Measurements from ENCODE around the gene MACC1.
"Not testable (repeated sequence)": the region's sequence is repeated elsewhere in the genome, so short reads cannot be mapped to it uniquely, and the experiment has no call there.

The MACC1 gene

DNA sequence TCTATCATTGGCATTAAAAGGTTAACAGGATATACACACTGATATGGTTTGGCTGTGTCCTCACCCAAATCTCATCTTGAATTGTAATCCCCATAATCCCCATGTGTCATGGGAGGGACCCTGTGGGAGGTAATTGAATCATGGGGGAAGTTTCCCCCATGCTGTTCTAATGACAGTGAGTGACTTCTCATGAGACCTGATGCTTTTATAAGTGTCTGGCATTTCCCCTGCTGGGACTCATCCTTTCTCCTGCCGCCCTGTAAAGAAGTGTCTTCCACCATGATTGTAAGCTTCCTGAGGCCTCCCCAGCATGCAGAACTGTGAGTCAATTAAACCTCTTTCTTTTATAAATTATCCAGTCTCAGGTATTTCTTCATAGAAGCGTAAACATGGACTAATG, 9.4 kb downstream of the MACC1 start:
- DNase-seq (ENCODE audit: low read depth in 2 of 2), result not testable (repeated sequence)

DNA sequence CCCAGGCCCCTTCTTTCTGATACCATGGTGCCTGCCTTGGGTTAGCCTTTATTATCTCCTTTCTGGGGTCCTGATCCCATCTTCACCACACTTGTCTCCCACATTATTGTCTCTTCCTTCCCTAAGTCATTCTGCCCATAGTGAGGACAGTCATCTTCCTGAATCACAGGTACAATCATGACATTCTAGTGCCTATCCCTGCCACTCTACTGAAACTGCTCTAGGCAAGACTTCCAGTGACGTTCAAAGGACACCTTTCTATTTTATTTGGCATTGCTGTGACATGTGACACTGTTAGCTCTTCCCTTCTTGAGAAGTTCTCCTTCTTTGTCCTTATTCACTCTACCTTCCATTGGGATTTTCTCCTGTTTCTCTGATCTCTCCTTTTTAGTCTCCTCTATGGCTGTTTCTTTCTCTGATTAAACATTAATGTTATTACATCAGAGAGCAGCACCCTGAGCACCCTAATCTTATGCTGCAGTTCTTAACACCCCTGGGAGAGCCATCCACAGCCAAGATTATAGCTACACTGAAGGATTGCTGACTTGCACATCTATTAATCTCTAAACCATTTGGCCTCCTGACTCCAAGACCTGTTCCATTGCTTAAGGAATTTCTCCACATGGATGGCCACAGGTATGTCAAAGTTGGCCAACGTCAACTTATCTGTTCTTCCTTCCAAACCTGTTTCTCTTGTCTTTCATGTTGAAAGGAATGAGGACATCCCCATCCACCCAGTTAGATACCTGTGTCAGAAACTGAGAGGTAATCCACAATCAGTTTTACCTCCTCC, 10.9 kb downstream of the MACC1 start:
- DNase-seq (ENCODE audit: low read depth in 2 of 2), result no peak

DNA sequence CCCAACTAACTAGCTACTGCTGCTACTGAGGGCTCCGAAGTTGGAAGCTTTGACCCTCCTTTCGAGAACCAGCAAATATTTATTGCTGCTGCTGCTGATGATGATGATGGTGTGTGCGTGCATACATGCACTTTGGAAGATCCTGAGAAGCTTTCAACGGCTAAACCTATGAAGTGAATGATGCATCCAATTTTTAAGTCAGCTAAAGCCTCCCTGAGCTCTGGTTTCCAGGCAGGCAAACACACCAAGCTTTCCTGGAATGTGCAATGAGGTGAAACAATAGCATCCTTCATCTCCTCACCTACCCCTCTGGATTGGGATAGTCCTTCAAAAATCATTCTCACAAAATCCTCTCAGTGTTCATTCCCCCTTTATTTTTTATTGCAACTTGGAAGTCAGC, 13.9 kb downstream of the MACC1 start:
- no peak for DNase-seq (ENCODE audit: low read depth in 2 of 2)

DNA sequence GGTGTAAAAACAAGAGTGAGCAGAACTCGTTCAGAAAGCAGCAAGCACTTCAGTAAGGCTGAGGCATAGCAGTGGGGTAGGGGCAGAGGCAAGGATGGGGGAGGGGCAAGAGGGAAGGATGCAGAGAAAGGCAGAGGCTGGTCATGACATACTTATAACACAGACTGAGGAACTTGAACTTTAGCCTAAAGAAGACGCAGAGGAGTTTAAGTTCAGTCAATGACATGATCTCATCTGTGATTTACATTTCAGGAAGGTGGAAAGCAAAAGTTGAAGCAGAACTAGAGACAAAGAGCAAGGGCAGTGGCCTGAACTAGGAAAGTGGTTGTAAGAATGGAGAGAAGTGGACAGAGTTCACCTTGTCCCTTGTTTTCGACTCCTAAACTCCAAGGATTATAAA, 15.8 kb downstream of the MACC1 start:
- no peak for DNase-seq (ENCODE audit: low read depth in 2 of 2)

DNA sequence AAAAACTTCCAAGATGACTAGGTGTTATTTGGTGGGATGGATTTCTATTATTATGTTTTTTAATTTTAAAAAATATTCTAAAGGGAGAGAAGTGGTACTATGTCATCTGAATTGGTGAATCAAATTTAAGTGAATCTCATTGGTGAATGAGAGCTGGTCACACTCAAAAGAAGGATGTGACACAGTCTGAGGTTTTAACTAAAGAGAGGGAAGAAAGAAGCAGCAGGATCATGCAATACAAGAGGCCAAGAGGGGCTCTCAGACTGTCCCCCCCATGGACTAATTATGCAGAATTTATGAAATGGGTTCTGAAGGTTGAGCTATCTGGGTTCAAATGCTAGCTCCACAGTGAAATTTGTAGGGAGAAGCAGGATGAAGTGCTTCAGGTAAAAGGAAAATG, 16.2 kb downstream of the MACC1 start:
- no peak for DNase-seq (ENCODE audit: low read depth in 2 of 2)

DNA sequence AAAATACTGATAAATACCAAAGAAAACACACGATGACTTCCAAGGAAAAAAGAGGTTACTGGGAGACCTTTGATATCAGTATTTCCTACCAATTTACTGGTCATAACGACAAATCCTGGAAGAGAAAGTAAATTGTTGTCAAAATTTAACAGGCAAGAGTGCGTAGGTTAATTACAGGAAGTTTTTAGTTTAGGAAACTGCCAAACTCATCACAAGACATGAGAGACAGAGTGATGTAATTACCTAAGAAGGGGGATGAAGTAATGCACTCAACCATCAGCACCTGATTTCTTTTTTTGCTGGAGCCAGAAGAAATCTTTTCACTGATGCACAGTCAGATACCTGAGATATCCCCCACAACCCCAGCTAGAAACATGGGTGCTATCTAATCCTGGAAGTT, 16.8 kb downstream of the MACC1 start:
- no peak for DNase-seq (ENCODE audit: low read depth in 2 of 2)

DNA sequence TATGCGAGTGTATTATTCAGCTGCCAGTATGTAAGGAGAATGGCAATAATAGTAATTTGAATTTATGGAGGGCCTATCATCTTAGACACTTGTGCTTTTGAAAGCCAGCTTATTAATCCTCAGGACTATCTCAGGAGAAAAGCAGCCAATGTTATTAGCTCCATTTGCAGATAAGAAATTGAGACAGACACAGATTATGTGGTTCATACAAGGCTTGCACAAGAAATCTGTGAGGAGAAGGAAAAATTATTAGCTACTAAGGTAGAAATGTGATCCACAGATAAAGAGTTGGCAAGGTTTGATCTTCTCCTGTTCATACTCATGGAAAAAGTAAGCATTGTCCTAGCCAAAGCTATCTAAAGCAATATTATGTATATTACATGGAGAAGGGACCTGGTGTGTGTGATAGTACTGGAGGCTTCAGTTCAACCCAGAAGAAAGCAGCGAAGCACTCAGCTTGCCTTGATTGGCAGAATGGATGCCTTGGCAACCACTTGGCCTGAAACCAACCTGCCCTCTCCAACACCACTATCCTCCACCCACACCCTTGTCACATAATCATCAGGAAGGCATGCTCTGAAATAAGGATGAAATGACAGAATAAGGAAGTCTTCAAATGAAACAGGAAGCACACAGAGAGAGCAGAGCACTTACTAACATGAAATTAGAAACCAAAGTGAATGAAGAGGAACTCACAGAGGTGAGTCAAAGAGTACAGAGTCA, 18.0 kb downstream of the MACC1 start:
- DNase-seq (ENCODE audit: low read depth in 2 of 2), result no peak

DNA sequence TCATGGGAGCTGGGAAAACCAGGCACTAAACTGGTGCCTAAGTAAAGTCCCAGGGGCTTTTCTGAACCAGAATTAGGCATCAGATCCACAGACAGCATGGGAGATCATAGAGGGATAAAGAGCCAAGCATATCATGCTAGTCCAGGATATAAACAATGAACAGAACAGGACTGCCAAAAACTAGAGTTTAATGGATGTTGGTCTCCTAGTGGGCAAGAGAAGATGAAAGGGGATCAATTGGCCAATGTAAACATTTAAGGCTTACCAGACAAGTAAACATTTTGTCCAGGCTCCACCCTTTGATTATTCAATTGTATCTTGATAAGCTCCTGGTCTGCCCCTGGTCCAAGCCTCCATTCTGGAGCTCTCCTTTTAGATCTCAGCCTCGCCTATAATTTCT, 18.9 kb downstream of the MACC1 start:
- DNase-seq (ENCODE audit: low read depth in 2 of 2), result no peak

DNA sequence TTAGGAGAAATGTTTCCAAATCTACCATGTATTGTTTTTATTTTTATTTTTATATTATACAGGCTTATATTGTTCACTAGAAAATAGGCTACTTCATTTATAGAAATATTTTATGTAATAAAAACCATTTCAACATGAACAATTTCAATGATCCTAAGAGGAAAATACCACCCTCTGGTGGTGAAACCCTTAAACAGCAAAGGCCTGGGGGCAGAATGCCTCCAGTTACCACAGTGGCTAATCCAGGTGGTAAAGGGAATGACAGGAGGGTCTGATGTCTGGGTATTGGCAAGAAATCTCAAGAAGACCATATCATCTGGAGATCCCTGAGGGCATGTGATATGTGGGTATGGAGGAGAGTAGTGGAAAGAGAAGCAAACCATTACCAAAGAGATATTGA, 19.3 kb downstream of the MACC1 start:
- no peak for DNase-seq (ENCODE audit: low read depth in 2 of 2)

DNA sequence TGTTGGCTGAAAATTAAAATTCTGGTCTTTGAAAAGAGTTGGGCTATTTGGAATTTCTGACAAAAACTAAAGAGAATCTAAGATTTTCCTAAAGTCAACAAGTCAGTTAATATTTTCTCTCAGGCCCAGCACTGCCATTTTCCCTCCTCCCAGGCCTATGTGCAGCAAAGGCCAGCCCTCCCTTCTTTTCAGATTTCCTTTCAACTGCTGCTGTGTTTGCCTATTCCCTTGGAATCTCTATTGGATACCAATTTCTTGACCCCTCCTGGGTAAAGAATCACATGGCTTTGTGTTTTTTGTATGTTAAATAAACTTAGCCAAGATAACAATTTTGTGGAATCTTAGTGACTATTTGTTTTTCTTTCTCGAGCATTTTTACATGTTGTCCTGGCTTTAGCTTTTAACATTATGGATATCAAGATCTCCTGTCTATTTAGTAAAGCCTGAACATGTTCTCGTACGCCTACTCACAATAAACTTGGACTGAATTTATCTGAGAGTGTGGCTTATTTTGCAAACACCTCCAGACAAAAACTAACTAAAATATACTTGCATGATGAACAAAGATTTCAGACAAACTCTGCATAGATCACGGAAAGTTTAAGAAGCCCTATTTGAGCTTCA, 19.9 kb downstream of the MACC1 start:
- no peak for DNase-seq (ENCODE audit: low read depth in 2 of 2)

DNA sequence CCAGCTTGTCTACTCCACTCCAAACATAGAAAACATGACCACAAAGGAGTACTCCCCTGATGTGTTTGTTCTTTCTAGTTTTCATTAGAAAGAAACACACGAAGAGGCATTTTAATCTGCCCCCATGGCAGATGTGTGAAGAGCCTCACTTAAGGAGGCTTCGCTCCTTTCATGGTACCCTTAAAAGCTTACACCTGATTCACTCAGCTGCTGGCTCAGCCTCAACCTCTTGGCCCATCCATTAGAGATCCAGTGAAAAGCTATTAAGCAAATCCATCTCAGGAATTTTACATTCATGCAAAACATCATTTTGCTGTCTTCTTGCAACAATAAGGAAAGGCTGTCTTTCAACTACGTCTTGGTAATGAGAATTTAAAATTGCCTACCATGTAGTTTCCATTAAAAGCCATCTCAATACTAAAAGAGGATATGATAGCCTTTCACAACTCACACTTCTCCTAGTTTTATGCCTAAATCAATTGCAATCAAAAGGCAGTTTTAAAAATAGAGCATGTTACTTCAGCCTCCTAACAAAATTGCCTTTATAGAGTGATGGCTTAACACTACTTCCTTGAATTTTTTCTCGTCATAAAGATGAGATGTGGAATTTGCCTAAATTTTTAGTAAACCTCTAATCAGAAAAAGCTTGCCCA, 22.7 kb downstream of the MACC1 start:
- no peak for DNase-seq (ENCODE audit: low read depth in 2 of 2)

DNA sequence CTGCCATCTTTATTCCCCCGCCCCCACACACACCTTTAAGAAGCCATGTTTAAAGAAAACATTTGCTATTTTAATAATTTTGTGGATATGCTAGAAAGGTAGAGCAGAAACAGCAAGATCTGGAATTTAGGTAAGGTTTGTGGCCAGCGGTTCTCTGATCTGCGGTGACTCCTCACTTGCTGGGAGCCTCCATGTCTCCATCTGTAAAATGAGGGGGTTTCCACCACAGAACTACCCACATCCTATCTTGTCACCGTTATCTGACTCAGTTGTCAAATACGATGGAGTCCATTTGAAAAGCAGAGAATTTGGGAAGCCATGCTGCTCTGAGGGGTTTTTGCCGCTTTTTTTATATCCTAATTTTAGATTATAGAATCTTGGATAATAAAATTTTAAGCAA, 23.3 kb downstream of the MACC1 start:
- DNase-seq (ENCODE audit: low read depth in 2 of 2), result no peak

DNA sequence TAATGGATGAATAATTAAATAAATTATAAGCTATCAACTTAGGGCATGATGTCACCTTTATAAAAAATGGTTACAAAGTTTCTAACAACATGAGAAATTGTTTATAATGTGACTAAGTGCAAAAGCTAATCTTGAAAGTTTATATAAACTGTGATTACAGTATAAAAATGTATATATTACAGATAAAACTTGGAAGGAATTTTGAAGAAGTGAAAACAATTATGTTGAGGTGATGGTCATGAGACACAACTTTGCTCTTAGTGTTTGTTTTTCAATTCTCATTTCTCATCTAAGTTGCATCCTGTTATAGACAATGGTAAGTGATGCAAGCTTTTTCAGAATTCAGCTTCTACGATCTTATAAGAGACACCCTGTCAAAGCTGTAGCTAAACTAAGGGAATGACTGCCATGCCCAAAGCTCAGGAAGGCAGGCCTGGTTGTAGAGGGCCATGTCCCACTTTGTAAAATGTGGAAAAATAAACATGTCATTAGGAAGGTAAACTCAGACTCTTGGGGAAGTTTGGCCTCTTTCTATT, 23.9 kb downstream of the MACC1 start:
- DNase-seq (ENCODE audit: low read depth in 2 of 2), result no peak

DNA sequence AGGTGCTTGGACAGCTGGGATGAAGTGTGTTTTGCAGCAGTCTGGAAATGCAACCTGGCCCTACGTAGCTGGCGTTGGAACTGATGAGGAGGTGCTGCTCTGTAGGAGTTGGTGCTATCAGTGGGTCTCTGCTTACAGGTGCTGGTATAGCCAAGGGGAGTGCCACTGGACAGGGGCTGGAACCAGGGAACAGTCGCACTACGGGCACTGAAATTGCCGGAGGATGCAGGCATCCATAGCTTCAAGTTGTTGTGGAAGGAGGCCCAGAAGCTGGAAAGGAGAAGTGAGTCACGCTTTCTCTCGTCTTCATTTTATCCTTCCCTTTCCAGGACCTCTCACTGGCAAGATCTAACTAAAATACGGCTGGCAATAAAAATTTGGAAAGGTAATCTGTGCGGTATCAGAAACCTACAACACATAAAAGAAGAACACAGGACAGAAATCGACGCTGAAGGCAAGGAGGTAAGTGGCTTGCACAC, 25.8 kb downstream of the MACC1 start:
- no peak for DNase-seq (ENCODE audit: low read depth in 2 of 2)

DNA sequence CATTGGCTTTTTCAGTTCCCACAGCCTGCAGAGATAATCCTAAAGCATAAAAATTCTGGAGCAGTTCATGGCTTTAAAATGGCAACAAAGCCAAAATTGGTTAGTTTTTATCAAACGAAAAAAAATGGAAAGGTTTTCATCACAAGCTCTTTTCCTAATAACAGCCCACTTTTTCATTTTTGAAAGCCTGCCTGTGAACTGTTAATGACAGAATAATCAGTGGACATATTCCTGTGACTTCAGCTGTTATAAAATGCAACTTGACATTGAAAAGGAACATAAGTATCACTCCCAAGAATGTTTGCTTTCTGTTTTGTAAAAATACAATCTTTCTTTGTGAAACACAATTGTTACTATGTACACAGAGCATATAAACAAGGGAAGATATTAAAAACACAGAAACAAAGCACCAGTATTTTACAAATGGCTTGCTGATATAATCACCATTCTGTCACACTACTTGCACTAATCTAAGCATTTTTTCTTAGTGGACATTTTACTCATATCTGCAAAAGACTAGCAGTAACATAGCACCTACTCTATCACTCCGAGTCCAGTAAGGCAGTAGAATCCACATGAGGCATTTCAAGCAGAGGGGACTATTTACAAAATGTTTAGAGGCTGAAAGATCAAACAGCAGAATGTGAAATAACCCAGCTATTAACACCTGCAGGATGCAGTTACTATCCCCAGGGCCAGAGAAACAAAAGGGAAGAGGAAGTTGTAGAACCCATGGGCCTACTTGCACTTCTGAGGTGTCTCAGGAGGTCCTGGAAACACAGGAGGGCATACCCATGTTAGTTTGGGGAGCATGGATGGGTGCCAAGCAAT, 26.4 kb downstream of the MACC1 start:
- no peak for DNase-seq (ENCODE audit: low read depth in 2 of 2)

DNA sequence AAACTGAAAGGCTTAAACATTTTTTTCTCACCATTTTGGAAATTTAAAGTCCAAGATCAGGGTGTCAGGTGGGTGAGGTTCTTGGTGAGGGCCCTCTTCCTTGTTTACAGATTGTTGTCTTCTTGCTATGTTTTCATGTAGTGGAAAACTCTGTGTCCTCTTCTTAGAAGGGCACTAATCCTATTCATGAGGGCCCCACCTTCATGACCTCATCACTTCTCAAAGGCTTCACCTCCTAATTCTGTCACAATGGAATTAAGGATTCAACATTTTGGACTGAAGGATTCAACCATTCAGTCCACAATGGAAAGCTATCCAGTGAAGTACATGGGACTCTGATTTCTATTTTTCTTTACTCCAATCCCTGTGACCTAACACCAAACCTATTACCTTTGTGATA, 27.3 kb downstream of the MACC1 start:
- DNase-seq (ENCODE audit: low read depth in 2 of 2), result no peak

DNA sequence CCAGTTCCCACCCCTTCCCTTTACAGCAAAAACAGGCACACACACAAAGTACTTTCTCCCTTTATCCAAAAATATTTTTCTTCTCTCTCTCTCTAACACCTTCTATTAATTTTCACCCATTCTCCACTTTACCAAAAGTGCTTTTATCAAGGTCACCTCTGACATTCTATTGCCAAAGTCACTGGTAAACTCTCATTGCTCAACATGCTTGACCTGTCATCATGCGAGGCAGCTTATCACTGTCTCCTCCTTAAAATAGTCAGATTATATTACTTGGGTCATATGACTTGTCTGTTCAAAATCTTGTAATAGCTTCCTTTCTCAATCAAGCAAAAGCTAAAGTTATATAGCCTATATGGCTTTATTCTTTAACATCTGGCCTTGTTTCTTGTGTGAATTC, 28.6 kb downstream of the MACC1 start:
- DNase-seq (ENCODE audit: low read depth in 2 of 2), result no peak

DNA sequence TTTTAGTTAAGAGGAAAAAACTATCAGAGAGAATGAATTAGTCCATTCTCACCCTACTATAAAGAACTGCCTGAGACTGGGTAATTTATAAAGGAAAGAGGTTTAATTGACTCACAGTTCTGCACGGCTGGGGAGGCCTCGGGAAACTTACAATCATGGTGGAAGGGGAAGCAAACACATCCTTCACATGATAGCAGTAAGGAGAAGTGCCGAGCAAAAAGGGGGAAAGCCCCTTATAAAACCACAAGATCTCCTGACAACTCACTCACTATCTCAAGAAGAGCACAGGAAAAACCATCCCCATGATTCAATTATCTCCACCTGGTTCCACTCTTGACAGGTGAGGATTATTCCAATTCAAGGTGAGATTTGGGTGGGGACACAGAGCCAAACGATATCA, 29.3 kb downstream of the MACC1 start:
- DNase-seq (ENCODE audit: low read depth in 2 of 2), result not testable (repeated sequence)

DNA sequence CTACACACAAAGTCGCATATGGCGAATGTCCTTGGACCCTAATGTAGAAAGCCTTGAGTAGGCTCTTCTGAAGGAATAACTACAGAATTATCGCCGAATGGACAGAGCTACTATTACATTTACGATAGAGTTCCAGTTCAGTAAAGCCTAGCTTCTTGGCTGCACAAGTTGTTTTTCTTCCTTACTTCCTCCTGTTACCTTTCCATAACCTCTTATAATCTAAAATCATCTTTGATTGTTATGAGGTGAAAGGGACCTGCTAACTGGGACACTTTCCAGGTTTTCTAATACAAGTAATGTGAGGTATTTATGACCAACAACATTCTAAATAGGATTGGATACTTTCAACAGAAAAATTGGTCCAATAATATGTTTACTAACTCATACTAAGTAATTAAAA, 31.2 kb downstream of the MACC1 start:
- DNase-seq (ENCODE audit: low read depth in 2 of 2), result no peak

DNA sequence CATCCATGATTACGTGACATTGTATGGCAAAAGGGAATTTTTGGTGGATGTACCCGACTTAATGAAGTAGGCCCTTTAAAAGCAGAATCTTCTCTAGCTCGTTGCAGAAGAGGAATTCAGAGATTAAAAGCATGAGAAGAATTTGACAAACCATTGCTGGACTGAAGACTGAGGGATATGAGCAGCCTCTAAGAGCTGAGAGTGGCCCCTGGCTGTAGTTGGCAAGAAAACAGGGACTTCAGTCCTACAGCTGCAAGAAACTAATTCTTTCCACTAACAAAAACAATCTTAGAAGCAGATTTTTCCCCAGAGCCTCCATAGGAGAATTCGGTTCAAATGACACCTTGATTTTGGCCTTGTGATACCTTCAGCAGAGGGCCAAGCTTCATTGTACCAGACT, 34.1 kb downstream of the MACC1 start:
- DNase-seq (ENCODE audit: low read depth in 2 of 2), result no peak

DNA sequence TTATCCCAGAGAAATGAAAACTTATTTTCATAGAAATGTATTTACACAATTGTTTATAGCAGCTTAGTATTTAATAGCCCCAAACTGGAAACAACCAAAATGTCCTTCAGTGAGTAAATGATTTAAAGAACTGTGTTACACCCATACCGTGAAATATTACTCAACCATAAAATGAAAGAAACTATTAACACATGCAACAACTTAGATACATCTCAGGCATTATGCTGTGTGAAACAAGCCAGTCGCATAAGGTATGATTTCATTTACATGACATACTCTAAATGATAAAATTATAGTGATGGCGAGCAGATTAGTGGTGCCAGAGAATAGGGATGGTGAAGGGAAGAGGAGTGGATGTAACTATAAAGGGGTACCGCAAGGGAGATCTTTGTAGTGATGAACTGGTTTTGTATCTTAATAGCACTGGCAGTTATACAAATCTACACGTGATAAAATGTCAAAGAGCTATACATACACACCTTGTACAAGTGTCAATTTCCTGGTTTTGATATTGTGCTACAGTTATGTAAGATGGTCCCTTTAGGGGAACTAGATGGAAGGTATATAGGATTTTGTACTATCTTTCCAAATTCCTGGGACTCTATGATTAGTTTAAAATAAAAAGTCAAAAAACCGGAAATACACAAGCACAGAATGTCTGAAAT, 40.5 kb downstream of the MACC1 start:
- no peak for DNase-seq (ENCODE audit: low read depth in 2 of 2)
